ENCODE results near the gene CLTC.

The CLTC gene

DNA sequence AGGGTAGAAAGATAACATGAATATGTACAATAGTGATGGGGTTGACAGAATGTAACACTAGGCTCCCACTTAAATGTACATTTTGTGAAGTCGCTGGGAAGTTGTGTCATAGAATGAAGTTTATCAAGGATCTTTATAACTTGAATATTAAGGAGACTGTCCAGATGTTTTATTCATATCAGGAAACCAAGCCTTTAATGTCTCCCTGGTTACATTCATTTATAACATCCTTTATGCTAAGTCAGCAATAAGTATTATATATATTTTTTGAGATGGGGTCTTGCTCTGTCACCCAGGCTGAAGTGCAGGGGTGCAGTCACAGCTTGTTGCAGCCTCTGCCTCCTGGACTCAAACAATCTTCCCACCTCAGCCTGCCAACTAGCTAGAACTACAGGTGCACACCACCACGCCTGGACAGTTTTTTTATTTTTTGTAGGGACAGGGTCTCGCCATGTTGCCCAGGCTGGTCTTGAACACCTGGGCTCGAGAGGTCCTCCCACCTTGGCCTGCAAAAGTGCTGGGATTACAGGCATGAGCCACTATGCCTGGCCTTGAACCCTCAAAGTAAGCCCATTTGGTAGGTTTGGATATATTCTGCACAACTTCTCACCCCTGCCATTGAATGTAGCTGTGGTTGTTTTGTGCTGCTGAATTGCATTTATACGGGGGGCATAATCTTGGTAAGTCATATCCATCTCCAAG, 14.1 kb downstream of the CLTC start:
- peaks cover 56% of the 10 kb centered on the region for H3K36me3 ChIP-seq (ENCODE audit: control insufficient read depth, insufficient read depth, low read length)
- H3K4me1 ChIP-seq (ENCODE audit: control insufficient read depth, insufficient read depth, low read length, poor library complexity, severe bottlenecking) = peaks cover 13% of the 10 kb centered on the region
- no peak overlapping the region for H3K27ac ChIP-seq (ENCODE audit: low read depth, low read length, severe bottlenecking)
- 100% methylated on average over 2 to 3 of the region's 5 CpGs for WGBS, 2 experiments (ENCODE audit: insufficient coverage in 2 of 2)
- H3K9me3 ChIP-seq (ENCODE audit: control insufficient read depth, low read length) = no peaks in the 10 kb centered on the region
- H3K4me3 ChIP-seq (ENCODE audit: extremely low read depth, insufficient read depth, low read length, poor library complexity, severe bottlenecking) = no peak overlapping the region

GRCh38 chr17:59634632-59635541, 15.2 kb downstream of the CLTC start:
- H3K27ac ChIP-seq (ENCODE audit: low read depth, low read length, severe bottlenecking) = peak overlapping the region; percentile 57
- 74 to 100% methylated on average over 1 to 3 of the region's 3 CpGs for WGBS, 2 experiments (ENCODE audit: insufficient coverage in 2 of 2)

GRCh38 chr17:59637611-59638310, 18.1 kb downstream of the CLTC start:
- Histone ChIP-seq H3K27ac (ENCODE audit: low read depth, low read length, severe bottlenecking) (no peak overlapping the region), H3K4me1 (ENCODE audit: control insufficient read depth, insufficient read depth, low read length, poor library complexity, severe bottlenecking) (peaks cover 13% of the 10 kb centered on the region), H3K9me3 (ENCODE audit: control insufficient read depth, low read length) (no peaks in the 10 kb centered on the region), H3K4me3 (ENCODE audit: extremely low read depth, insufficient read depth, low read length, poor library complexity, severe bottlenecking) (no peak overlapping the region), H3K36me3 (ENCODE audit: control insufficient read depth, insufficient read depth, low read length) (peaks cover 46% of the 10 kb centered on the region)
- WGBS, 2 experiments (ENCODE audit: insufficient coverage in 2 of 2) = no CpG with 5 or more reads among the region's 1 CpG

More at GRCh38 chr17:59634632-59635541, 15.2 kb downstream of the CLTC start:
- no peak overlapping the region for H3K4me3 ChIP-seq (ENCODE audit: extremely low read depth, insufficient read depth, low read length, poor library complexity, severe bottlenecking)
- peaks cover 51% of the 10 kb centered on the region for H3K36me3 ChIP-seq (ENCODE audit: control insufficient read depth, insufficient read depth, low read length)
- H3K4me1 ChIP-seq (ENCODE audit: control insufficient read depth, insufficient read depth, low read length, poor library complexity, severe bottlenecking) = peaks cover 13% of the 10 kb centered on the region
- H3K9me3 ChIP-seq (ENCODE audit: control insufficient read depth, low read length) = no peaks in the 10 kb centered on the region

DNA sequence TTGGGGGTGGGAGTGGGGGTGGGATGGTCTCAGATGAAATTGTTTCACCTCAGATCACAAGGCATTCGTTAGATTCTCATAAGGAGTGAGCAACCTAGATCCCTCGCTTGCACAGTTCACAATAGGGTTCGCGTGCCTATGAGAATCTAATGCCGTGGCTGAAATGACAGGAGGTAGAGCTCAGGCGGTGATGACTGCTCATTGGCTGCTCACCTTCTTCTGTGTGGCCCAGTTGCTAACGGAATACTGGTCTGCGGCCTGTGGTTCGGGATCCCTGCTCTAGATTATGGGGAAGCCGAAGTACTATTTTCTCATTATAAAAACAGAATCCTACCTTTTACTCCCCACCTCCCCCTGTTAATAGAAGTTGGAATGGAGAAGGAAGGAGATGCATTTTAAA, 18.9 kb downstream of the CLTC start:
- Histone ChIP-seq H3K27ac (ENCODE audit: low read depth, low read length, severe bottlenecking) (no peak overlapping the region), H3K36me3 (ENCODE audit: control insufficient read depth, insufficient read depth, low read length) (peaks cover 44% of the 10 kb centered on the region), H3K4me3 (ENCODE audit: extremely low read depth, insufficient read depth, low read length, poor library complexity, severe bottlenecking) (no peak overlapping the region), H3K4me1 (ENCODE audit: control insufficient read depth, insufficient read depth, low read length, poor library complexity, severe bottlenecking) (peaks cover 10% of the 10 kb centered on the region), H3K9me3 (ENCODE audit: control insufficient read depth, low read length) (no peaks in the 10 kb centered on the region)
- WGBS, 2 experiments (ENCODE audit: insufficient coverage in 2 of 2) = 87 to 93% methylated on average over 6 to 8 of the region's 10 CpGs

DNA sequence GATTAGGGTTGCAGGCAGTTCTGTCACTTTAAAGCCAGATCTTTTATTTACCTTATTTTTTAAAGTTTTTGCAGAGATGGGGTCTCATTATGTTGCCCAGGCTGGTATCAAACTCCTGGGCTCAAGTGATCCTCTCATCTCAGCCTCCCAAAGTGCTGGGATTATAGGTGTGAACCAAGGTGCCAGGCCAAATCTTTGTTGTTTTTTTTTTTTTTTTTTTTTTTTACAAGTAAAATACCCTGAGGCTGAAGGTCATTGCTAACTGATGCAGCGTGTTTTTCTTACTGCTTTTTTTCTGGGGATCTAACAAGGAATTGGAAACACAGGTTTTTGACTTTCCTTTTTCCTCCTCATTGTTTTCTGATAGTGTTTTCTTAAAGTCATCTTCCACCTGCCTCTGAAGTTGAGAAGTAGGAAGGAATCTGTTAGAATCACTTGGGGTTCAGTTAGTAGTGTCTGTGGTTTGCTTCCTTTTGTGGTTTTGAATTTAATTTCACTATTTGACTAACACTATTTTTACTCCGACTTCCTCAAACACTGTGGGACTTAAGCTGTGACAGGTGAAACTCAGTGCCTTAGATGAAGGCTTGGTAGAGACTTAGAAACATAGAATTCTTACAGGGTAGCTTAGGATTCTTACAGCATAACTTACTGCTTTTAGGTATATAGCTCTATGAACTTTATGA, 22.2 kb downstream of the CLTC start:
- Histone ChIP-seq H3K4me3 (ENCODE audit: extremely low read depth, insufficient read depth, low read length, poor library complexity, severe bottlenecking) (no peak overlapping the region), H3K4me1 (ENCODE audit: control insufficient read depth, insufficient read depth, low read length, poor library complexity, severe bottlenecking) (peaks cover 4% of the 10 kb centered on the region), H3K9me3 (ENCODE audit: control insufficient read depth, low read length) (no peaks in the 10 kb centered on the region), H3K27ac (ENCODE audit: low read depth, low read length, severe bottlenecking) (no peak overlapping the region), H3K36me3 (ENCODE audit: control insufficient read depth, insufficient read depth, low read length) (peaks cover 56% of the 10 kb centered on the region)
- WGBS, 2 experiments (ENCODE audit: insufficient coverage in 2 of 2) = 80 to 100% methylated on average over 1 of the region's 2 CpGs

GRCh38 chr17:59642565-59642964, 22.9 kb downstream of the CLTC start:
- no CpG with 5 or more reads among the region's 1 CpG for WGBS, 2 experiments (ENCODE audit: insufficient coverage in 2 of 2)
- Histone ChIP-seq H3K36me3 (ENCODE audit: control insufficient read depth, insufficient read depth, low read length) (peaks cover 60% of the 10 kb centered on the region), H3K27ac (ENCODE audit: low read depth, low read length, severe bottlenecking) (no peak overlapping the region)

DNA sequence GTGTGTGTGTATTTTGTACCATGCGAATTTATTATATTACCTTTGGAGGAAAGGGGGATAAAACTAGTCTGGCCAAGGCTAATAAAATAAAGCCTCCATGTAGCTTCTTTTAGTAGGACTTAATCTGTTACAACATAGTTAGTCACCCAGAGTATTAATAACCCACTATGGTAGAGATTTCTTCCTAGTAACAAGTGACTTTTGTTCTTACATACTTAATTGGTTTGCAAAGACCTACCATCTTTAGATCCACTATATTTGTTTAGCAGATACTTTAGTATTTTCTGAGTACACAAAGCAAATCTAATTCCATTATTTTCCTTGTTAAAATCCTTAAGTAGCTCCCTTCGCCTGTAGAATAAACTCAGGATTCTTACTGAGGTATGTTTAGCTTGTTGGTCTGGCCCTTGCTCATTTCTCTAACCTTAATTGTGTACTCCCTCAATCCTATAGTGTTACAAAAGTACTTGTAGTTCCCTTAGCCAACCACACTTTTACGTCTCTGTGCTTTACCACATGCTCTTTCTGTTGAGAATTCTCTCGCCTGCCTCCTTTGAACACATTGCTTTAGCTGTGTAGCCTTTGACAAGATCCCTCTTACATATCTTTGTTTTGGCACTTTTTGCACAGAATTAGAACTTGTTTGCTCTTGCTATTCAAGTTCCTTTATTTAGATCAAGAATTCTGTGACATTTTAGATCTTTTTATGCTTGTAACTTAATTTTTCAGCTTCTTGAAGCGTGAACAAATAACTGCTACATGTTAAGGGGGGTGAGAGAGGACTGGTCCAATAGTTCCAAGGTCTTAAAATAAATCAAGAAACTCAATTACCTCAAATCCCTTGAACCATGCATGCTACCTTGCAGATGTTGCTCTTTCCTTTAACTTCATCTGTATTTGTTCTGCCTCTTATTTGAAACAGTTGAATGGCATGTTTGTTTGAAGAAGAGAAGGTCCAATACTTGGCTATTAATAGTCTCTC, 23.8 kb downstream of the CLTC start:
- Histone ChIP-seq H3K9me3 (ENCODE audit: control insufficient read depth, low read length) (no peaks in the 10 kb centered on the region), H3K4me3 (ENCODE audit: extremely low read depth, insufficient read depth, low read length, poor library complexity, severe bottlenecking) (no peak overlapping the region), H3K27ac (ENCODE audit: low read depth, low read length, severe bottlenecking) (no peak overlapping the region), H3K4me1 (ENCODE audit: control insufficient read depth, insufficient read depth, low read length, poor library complexity, severe bottlenecking) (peaks cover 4% of the 10 kb centered on the region), H3K36me3 (ENCODE audit: control insufficient read depth, insufficient read depth, low read length) (peaks cover 61% of the 10 kb centered on the region)
- WGBS, 2 experiments (ENCODE audit: insufficient coverage in 2 of 2) = 93% methylated on average over 2 of the region's 5 CpGs; no CpG with 5 or more reads in 1 of the 2 experiments

More at GRCh38 chr17:59642565-59642964, 22.9 kb downstream of the CLTC start:
- no peaks in the 10 kb centered on the region for H3K9me3 ChIP-seq (ENCODE audit: control insufficient read depth, low read length)
- H3K4me1 ChIP-seq (ENCODE audit: control insufficient read depth, insufficient read depth, low read length, poor library complexity, severe bottlenecking) = peaks cover 4% of the 10 kb centered on the region
- no peak overlapping the region for H3K4me3 ChIP-seq (ENCODE audit: extremely low read depth, insufficient read depth, low read length, poor library complexity, severe bottlenecking)

DNA sequence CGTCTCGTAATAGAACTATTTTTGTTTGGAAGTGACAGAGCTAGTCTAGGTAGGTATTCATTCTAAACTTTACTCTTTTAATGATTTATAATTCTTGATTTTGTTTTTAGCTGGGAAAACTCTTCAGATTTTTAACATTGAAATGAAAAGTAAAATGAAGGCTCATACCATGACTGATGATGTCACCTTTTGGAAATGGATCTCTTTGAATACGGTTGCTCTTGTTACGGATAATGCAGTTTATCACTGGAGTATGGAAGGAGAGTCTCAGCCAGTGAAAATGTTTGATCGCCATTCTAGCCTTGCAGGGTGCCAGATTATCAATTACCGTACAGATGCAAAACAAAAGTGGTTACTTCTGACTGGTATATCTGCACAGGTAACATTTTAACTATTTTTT, 27.6 kb downstream of the CLTC start:
- Histone ChIP-seq H3K4me1 (ENCODE audit: control insufficient read depth, insufficient read depth, low read length, poor library complexity, severe bottlenecking) (peaks cover 13% of the 10 kb centered on the region), H3K9me3 (ENCODE audit: control insufficient read depth, low read length) (peaks cover 6% of the 10 kb centered on the region), H3K27ac (ENCODE audit: low read depth, low read length, severe bottlenecking) (no peak overlapping the region), H3K36me3 (ENCODE audit: control insufficient read depth, insufficient read depth, low read length) (peaks cover 83% of the 10 kb centered on the region), H3K4me3 (ENCODE audit: extremely low read depth, insufficient read depth, low read length, poor library complexity, severe bottlenecking) (no peak overlapping the region)
- 96 to 98% methylated on average over 3 to 4 of the region's 6 CpGs for WGBS, 2 experiments (ENCODE audit: insufficient coverage in 2 of 2)

- Histone ChIP-seq H3K36me3 (ENCODE audit: control insufficient read depth, insufficient read depth, low read length) (peaks cover 92% of the 10 kb centered on the region), H3K4me1 (ENCODE audit: control insufficient read depth, insufficient read depth, low read length, poor library complexity, severe bottlenecking) (peaks cover 13% of the 10 kb centered on the region), H3K4me3 (ENCODE audit: extremely low read depth, insufficient read depth, low read length, poor library complexity, severe bottlenecking) (no peak overlapping the region), H3K27ac (ENCODE audit: low read depth, low read length, severe bottlenecking) (no peak overlapping the region), H3K9me3 (ENCODE audit: control insufficient read depth, low read length) (peaks cover 13% of the 10 kb centered on the region)
Observed at GRCh38 chr17:59649886-59650285, 30.2 kb downstream of the CLTC start.

Data from mesodermal cell (in vitro differentiated cells).